GM12878 (cell line): ENCODE measurements around the gene MYL6B. TPM values are rescaled to one million over a fixed set of nuclear protein-coding genes. Genes with fewer than 3 reads are reported as not detected.

ENCODE experiments used
- ELK1 ChIP-seq: IDR thresholded peaks from 2 replicates; pipeline ENCODE4 v1.6.1; 2012; ENCODE audit warnings: low read depth, low read length, improper control_type of control experiment
- HDAC6 ChIP-seq: fragments of 200-600 bp; sonication (generic); IDR thresholded peaks from one replicate; pipeline ENCODE4 v1.8.0; 2017; ENCODE audit warnings: antibody characterized with exemption; ENCODE audit not compliant: unreplicated experiment
- KDM1A ChIP-seq: fragments of 200-600 bp; sonication (generic); IDR thresholded peaks from 2 replicates; pipeline ENCODE4 v1.6.1; 2016; ENCODE audit warnings: borderline replicate concordance
- MTA2 ChIP-seq: fragments of 450-650 bp; IDR thresholded peaks from 2 replicates; pipeline ENCODE4 v1.6.1; 2016; ENCODE audit warnings: low read depth, mild to moderate bottlenecking, moderate library complexity
- MYC ChIP-seq: IDR thresholded peaks from 2 replicates; pipeline ENCODE4 v1.6.1; 2011; ENCODE audit warnings: mild to moderate bottlenecking, low read length, moderate library complexity, inconsistent platforms; ENCODE audit not compliant: insufficient read depth, insufficient replicate concordance, insufficient read length, severe bottlenecking
- NR2C1 ChIP-seq: fragments of 450-650 bp; IDR thresholded peaks from 2 replicates; pipeline ENCODE4 v1.6.1; 2017; ENCODE audit warnings: antibody characterized with exemption, mild to moderate bottlenecking, moderate library complexity
- PKNOX1 ChIP-seq: fragments of 450-650 bp; IDR thresholded peaks from 2 replicates; pipeline ENCODE4 v1.6.1; 2016; ENCODE audit warnings: mild to moderate bottlenecking
- RAD51 ChIP-seq: fragments of 450-650 bp; IDR thresholded peaks from 2 replicates; pipeline ENCODE4 v1.6.1; 2016; ENCODE audit warnings: moderate library complexity, mild to moderate bottlenecking, inconsistent platforms
- RBBP5 ChIP-seq: fragments of 200-600 bp; sonication (generic); conservative IDR thresholded peaks from 2 replicates; pipeline ENCODE4 v1.6.1; 2016
- SMAD5 ChIP-seq: IDR thresholded peaks from 2 replicates; pipeline ENCODE4 v1.6.1; 2016; ENCODE audit warnings: antibody characterized with exemption, low read depth
- SMC3 ChIP-seq: IDR thresholded peaks from 2 replicates; pipeline ENCODE4 v1.6.1; 2011; ENCODE audit warnings: low read length, improper control_type of control experiment, borderline replicate concordance
- TBL1XR1 ChIP-seq: IDR thresholded peaks from 2 replicates; pipeline ENCODE4 v1.6.1; 2012; ENCODE audit warnings: low read depth, low read length, improper control_type of control experiment
- ZBTB40 ChIP-seq: fragments of 450-650 bp; IDR thresholded peaks from 2 replicates; pipeline ENCODE4 v1.6.1; 2016; ENCODE audit warnings: mild to moderate bottlenecking, moderate library complexity, borderline replicate concordance
- ZNF592 ChIP-seq: fragments of 450-650 bp; IDR thresholded peaks from 2 replicates; pipeline ENCODE4 v1.6.1; 2017; ENCODE audit warnings: mild to moderate bottlenecking, moderate library complexity
- ZSCAN29 ChIP-seq: fragments of 450-650 bp; IDR thresholded peaks from 2 replicates; pipeline ENCODE4 v1.6.1; 2017; ENCODE audit warnings: mild to moderate bottlenecking, moderate library complexity
- polyA plus RNA-seq, 11 experiments: library from polyadenylated mRNA; depleted of rRNA in 4 of 11; unstranded in 6 of 11; stranded (reverse) in 5 of 11; fragments of >200 nt; fragmentation: Nextera tagmentation in 4 of 11; fragmentation: Illumina TruSeq in 1 of 11; extraction: Ambion mirVana in 4 of 11; extraction: Trizol in 1 of 11; gene quantifications; 1 replicate in 1 of 11; 2 replicates in 10 of 11; pipeline versions ENCODE4 v1.2.1 to v1.2.3, GENCODE V29; 2011 to 2016; ENCODE audit warnings: inconsistent platforms in 2 of 11, missing spikeins in 2 of 11, low read depth in 1 of 11
- total RNA-seq, 4 experiments: library from RNA; depleted of rRNA in 3 of 4; stranded (reverse); fragments of >200 nt in 3 of 4; fragmentation: Illumina TruSeq in 1 of 4; extraction: Trizol in 1 of 4; gene quantifications; 2 replicates each; pipeline versions ENCODE4 v1.2.1 to v1.2.3, GENCODE V29; 2013 to 2021
- TF ChIP-seq, protein P1 (sequence below): fragments of 450-650 bp; IDR thresholded peaks from 2 replicates; pipeline ENCODE4 v1.6.1; 2017; ENCODE audit warnings: low read depth, mild to moderate bottlenecking, moderate library complexity

The MYL6B gene
- total and polyA plus RNA-seq, 10 of the 15 experiments (the other 5 are each of a cell fraction or from before 2014, with no cell fraction given) = 75.5 to 153 (median 114) TPM

GRCh38 chr12:56104109-56104814, 48.1 kb upstream of the MYL6B start, which contains the start of gene PA2G4 (continued):
- TF ChIP-seq SMC3 (no peak), MTA2 (no peak), TBL1XR1 (0 out of 2 replicates have a peak, but pooled peaks have one; percentile 17), RAD51 (no peak), ZBTB40 (peak; percentile 75; the same call in 1 of the 2 replicates), SMAD5 (peak; percentile 76; the same call in 1 of the 2 replicates), ZNF592 (no peak), MYC (peak; percentile 66), ELK1 (peak; percentile 75; the same call in 1 of the 2 replicates), PKNOX1 (peak; percentile 5; the same call in 1 of the 2 replicates), HDAC6 (no peak), NR2C1 (peak; percentile 92), RBBP5 (no peak), ZSCAN29 (no peak), KDM1A (no peak)
- TF ChIP-seq, protein P1, sequence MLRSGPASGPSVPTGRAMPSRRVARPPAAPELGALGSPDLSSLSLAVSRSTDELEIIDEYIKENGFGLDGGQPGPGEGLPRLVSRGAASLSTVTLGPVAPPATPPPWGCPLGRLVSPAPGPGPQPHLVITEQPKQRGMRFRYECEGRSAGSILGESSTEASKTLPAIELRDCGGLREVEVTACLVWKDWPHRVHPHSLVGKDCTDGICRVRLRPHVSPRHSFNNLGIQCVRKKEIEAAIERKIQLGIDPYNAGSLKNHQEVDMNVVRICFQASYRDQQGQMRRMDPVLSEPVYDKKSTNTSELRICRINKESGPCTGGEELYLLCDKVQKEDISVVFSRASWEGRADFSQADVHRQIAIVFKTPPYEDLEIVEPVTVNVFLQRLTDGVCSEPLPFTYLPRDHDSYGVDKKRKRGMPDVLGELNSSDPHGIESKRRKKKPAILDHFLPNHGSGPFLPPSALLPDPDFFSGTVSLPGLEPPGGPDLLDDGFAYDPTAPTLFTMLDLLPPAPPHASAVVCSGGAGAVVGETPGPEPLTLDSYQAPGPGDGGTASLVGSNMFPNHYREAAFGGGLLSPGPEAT = peak; percentile 98
